Lung (tissue), 12 donors: ENCODE measurements around the gene VPS11. TPM values are rescaled to one million over a fixed set of nuclear protein-coding genes. Genes with fewer than 3 reads are reported as not detected.

Experiments
- ATAC-seq: fragments of 200-7000 bp; cut with Tn5 transposase; one replicate; pipeline ENCODE4 v1.9.1; 2020; ENCODE audit warnings: moderate number of reproducible peaks; ENCODE audit not compliant: insufficient read depth, low FRiP score
- DNase-seq, 3 donors: peaks; one replicate each; pipeline ENCODE4 v3.0.0-alpha.2; 2013 to 2017
- H3K27ac ChIP-seq, 2 donors: one replicate each; pipeline ENCODE4 v1.5.1; 2013; ENCODE audit warnings: mild to moderate bottlenecking in 2 of 2, moderate library complexity in 2 of 2, control low read depth in 1 of 2, inconsistent platforms in 1 of 2, low read depth in 1 of 2, low read length in 1 of 2
- H3K27me3 ChIP-seq, 3 donors: one replicate each; pipeline ENCODE4 v1.5.1; 2013; ENCODE audit warnings: low read length in 2 of 3; ENCODE audit not compliant: control insufficient read depth in 3 of 3, insufficient read depth in 3 of 3
- H3K36me3 ChIP-seq, 4 donors: one replicate each; pipeline ENCODE4 v1.5.1; 2013; ENCODE audit warnings: low read length in 4 of 4, mild to moderate bottlenecking in 1 of 4, moderate library complexity in 1 of 4; ENCODE audit not compliant: control insufficient read depth in 4 of 4, insufficient read depth in 4 of 4
- H3K4me1 ChIP-seq, 5 donors: one replicate each; pipeline ENCODE4 v1.5.1; 2013; ENCODE audit warnings: low read length in 5 of 5, mild to moderate bottlenecking in 2 of 5, moderate library complexity in 1 of 5; ENCODE audit not compliant: control insufficient read depth in 5 of 5, insufficient read depth in 5 of 5
- H3K4me3 ChIP-seq: one replicate; pipeline ENCODE4 v1.5.1; 2013; ENCODE audit warnings: mild to moderate bottlenecking, control low read depth, moderate library complexity
- H3K9ac ChIP-seq, 2 donors: one replicate each; pipeline ENCODE4 v1.5.1; 2013; ENCODE audit warnings: low read length in 2 of 2, control low read depth in 1 of 2; ENCODE audit not compliant: insufficient read depth in 1 of 2
- H3K9me3 ChIP-seq, 4 donors: one replicate each; pipeline ENCODE4 v1.5.1; 2013; ENCODE audit warnings: low read length in 3 of 4, mild to moderate bottlenecking in 1 of 4, moderate library complexity in 1 of 4; ENCODE audit not compliant: control insufficient read depth in 4 of 4, insufficient read depth in 3 of 4
- WGBS, 2 donors: extraction: QIAGEN DNeasy Blood & Tissue Kit; methylation state at CpG; one replicate each; pipeline ENCODE4 v1.1.7; 2013; 5-methylcytosine and 5-hydroxymethylcytosine counted together
- polyA plus RNA-seq, 2 donors: library from polyadenylated mRNA; stranded (reverse); fragments of 200-250 nt; gene quantifications; one replicate each; pipeline ENCODE4 v1.2.1, GENCODE V29; 2013
- total RNA-seq, 2 donors: library from RNA; depleted of rRNA in 1 of 2; stranded (reverse); fragments of >200 nt in 1 of 2; gene quantifications; one replicate each; pipeline ENCODE4 v1.2.1, GENCODE V29; 2014 to 2021
- TF ChIP-seq, protein P1 (sequence below): IDR thresholded peaks from 2 replicates; pipeline ENCODE4 v1.5.1; 2012; ENCODE audit warnings: mild to moderate bottlenecking; ENCODE audit errors: control extremely low read depth, extremely low read depth
- donor health status: control.
- donor health status: control.
- donor health status: Bipolar disorder and iron deficiency.
- donor health status: healthy.
- donor health status: DM: yes; HTN: yes; CAD: no.

The VPS11 gene
- total and polyA plus RNA-seq, 4 donors: 33.8 to 56.1 (median 35.3) TPM

DNA sequence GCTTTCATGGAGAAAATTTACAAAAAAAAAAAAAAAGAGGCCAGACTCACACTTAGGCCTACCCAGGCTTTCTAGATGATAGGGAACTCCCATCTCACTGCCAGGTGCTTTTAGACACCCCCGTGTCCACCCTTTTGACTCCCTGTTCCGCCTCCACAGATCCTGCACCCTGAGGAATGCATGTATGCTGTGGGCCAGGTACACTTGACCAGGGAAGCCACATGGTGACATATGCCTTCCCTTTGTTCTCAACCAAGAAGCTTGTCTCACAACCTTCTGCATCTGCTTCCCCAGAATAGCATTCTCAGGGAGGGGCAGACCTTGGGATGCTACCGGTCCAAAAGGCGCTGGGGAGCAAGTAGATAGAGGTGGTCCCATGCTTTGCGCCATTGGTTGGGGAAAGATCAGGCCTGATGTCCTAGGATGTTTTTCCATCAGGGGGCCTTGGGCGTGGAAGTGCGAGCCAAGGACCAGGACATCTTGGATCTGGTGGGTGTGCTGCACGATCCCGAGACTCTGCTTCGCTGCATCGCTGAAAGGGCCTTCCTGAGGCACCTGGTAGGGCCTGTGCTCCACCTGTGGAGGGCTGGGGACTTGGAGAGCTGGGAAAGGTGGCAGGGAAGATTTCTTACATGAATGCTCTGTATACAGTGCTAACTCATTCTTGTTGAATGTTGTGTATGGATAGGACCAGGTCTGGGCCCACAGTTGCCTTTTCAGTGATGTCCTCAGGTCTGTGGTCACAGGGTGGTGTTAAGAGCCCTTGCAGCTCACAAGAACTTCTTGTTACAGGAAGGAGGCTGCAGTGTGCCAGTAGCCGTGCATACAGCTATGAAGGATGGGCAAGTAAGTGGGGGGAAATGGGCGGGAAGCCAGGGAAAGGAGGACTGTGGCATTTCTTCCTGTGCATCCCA is 24.6 kb downstream of the VPS11 start:
- H3K9me3 ChIP-seq: no peaks in the 10 kb centered on the region
- WGBS, 2 donors: 85 to 87% methylated on average over 13 of the region's 13 CpGs
- no peaks in the 10 kb centered on the region for H3K27me3 ChIP-seq
- H3K9ac ChIP-seq: no peak overlapping the region
- DNase-seq: no peak
- peaks cover under 1 to 24% (median 15%) of the 10 kb centered on the region in 4 donors for H3K36me3 ChIP-seq
- TF ChIP-seq, protein P1, sequence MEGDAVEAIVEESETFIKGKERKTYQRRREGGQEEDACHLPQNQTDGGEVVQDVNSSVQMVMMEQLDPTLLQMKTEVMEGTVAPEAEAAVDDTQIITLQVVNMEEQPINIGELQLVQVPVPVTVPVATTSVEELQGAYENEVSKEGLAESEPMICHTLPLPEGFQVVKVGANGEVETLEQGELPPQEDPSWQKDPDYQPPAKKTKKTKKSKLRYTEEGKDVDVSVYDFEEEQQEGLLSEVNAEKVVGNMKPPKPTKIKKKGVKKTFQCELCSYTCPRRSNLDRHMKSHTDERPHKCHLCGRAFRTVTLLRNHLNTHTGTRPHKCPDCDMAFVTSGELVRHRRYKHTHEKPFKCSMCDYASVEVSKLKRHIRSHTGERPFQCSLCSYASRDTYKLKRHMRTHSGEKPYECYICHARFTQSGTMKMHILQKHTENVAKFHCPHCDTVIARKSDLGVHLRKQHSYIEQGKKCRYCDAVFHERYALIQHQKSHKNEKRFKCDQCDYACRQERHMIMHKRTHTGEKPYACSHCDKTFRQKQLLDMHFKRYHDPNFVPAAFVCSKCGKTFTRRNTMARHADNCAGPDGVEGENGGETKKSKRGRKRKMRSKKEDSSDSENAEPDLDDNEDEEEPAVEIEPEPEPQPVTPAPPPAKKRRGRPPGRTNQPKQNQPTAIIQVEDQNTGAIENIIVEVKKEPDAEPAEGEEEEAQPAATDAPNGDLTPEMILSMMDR: no peak
- peaks cover 8 to 39% (median 18%) of the 10 kb centered on the region in 5 donors for H3K4me1 ChIP-seq
- no peak overlapping the region for H3K27ac ChIP-seq
- H3K4me3 ChIP-seq: no peak overlapping the region
- ATAC-seq: no peak

DNA sequence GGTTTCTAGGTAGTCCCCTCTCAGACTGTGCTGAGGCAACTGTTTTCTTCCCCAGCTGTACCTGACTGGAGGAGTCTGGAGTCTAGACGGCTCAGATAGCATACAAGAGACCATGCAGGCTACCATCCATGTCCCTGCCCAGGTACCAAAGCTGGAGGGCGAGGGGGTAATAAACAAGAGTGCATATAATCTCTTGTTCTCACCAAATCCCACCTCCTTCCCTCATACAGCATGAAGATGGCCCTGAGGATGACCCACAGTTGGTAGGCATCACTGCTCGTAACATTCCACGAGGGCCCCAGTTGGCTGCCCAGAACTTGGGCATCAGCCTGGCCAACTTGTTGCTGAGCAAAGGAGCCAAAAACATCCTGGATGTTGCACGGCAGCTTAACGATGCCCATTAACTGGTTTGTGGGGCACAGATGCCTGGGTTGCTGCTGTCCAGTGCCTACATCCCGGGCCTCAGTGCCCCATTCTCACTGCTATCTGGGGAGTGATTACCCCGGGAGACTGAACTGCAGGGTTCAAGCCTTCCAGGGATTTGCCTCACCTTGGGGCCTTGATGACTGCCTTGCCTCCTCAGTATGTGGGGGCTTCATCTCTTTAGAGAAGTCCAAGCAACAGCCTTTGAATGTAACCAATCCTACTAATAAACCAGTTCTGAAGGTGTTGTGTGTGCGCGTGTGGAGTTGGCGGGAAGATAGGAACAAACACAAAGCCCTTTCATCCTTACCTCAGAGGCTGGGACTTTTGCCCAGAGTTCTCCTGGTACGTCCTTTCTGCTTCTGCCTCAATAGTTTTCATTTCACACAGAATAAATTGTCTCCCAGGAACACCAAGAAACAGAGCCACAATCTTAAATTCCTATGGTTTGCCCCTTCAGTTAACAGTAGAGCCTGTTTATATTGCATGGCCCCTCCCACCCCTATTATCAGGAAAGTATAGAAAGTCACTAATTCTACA is 25.5 kb downstream of the VPS11 start:
- no peaks in the 10 kb centered on the region for H3K9me3 ChIP-seq
- TF ChIP-seq, protein P1: no peak
- DNase-seq (peak in 1 of 3 donors; percentile 46), ATAC-seq (no peak)
- no peaks in the 10 kb centered on the region for H3K27me3 ChIP-seq
- 52 to 69% methylated on average over 12 of the region's 12 CpGs for WGBS, 2 donors
- H3K4me3 ChIP-seq: no peak overlapping the region
- H3K36me3 ChIP-seq: peaks cover 5 to 33% (median 23%) of the 10 kb centered on the region in 4 donors
- no peak overlapping the region for H3K27ac ChIP-seq
- peaks cover 8 to 39% (median 18%) of the 10 kb centered on the region in 5 donors for H3K4me1 ChIP-seq
- peak overlapping the region; percentile 70 to 77 for H3K9ac ChIP-seq

DNA sequence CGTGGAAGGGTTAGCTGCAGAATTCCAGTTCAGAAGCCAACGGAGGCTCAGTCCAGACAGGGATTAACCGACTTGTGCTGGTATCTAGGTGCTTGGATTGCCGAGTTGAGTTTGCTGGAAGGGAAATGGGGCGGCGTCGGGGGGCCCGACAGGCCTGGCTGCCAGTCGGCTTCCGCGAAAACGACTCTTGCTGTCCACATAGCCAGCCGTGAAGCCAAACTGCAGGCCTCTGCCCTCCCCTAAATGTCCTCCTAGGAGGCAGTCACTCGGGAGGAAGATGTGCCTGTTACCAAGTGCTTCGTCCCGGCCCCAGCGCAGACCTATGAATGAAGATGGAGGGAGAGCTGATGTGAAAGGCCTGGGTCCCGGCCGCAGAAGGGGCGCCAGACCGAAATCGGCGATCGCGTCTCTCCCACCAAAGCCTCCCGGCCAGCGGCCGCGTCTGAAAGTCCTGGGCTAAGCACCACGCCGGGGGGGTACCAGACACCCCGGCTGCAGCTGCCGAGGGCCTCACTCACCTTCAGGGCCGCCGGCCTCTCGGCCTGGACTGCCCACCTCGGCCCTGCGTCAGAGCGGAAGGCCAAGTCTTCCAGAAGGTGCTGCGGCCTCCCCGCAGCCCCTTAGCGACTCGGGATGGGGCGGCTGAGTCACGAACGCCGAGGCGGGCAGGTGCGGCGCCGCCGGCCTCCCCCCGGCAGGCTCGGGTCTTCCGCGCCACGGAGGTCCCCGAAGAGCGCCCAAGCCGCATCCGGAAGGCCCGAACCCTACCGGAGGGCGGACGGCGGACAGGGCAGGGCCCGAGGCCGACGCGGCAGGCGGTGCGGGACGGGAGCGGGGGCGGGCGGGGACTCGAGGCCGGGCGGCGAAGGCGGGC is 26.6 kb downstream of the VPS11 start:
- DNase-seq: peak; percentile 34 to 44 (median 35)
- peak; percentile 32 for ATAC-seq
- Histone ChIP-seq H3K9ac (peak overlapping the region; percentile 70 to 77), H3K36me3 (peaks cover 5 to 36% (median 26%) of the 10 kb centered on the region in 4 donors), H3K27me3 (no peaks in the 10 kb centered on the region), H3K27ac (peak overlapping the region; percentile 92 to 94), H3K4me3 (peak overlapping the region; percentile 73), H3K4me1 (peaks cover 8 to 39% (median 18%) of the 10 kb centered on the region in 5 donors), H3K9me3 (no peaks in the 10 kb centered on the region)
- TF ChIP-seq, protein P1: no peak
- 1% methylated on average over 64 to 81 of the region's 81 CpGs for WGBS, 2 donors
